Right ventricle myocardium superior (tissue), 1 donor: ENCODE measurements around the gene ADGRD1. TPM values are rescaled to one million over a fixed set of nuclear protein-coding genes. Genes with fewer than 3 reads are reported as not detected.

Experiments
- ATAC-seq: fragments of 200-7000 bp; cut with Tn5 transposase; one replicate; pipeline ENCODE4 v1.9.1; 2020; ENCODE audit warnings: mild to moderate bottlenecking; ENCODE audit not compliant: poor library complexity
- DNase-seq: peaks from one replicate; pipeline ENCODE4 v3.0.0-alpha.2; 2020
- intact Hi-C: fragments of 100-400 bp; cut with DNase I; formaldehyde crosslinking; loops from one replicate; pipeline ENCODE4 v1.11.2; 2022
- total RNA-seq: library from RNA; stranded (reverse); fragmentation: NEBNext Ultra II Directional; extraction: Animal tissue kit (Norgen Biotek cat#: 25700); gene quantifications from one replicate; pipeline ENCODE4 v1.2.1, GENCODE V29; 2021
- donor health status: DM: no; HTN: yes; CAD: no; lungs with severe emphysema.

The ADGRD1 gene
- total RNA-seq, 1 donor from 2014 or later: 86.1 TPM

DNA sequence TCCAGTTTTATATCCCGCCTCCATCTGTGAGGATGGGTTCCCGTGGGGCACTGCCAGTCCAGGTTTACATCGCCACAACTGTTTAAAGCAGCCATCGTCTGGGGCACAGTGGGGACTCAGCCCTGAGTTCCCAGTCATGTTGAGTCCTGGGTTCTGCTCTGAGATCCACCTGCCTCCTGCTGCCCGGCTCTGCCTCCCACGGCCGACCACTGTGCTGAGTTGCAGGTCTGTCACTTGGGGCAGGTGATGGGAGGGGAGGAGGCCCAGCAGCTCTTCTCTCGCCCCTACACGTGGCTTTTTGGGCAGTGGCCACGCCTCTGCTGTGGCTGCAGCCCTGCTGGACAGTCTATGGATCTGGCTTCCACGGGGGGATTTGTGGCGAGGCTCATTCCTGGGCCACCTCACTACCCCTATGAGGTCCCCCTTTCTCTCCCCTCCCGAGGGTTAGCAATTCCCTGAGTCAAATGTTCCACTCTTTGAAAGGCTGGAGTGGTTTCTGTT lies 143.0 kb downstream of the ADGRD1 start:
- peak; percentile 32 for DNase-seq
- intact Hi-C loops: no loop called here
- peak; percentile 13 for ATAC-seq

DNA sequence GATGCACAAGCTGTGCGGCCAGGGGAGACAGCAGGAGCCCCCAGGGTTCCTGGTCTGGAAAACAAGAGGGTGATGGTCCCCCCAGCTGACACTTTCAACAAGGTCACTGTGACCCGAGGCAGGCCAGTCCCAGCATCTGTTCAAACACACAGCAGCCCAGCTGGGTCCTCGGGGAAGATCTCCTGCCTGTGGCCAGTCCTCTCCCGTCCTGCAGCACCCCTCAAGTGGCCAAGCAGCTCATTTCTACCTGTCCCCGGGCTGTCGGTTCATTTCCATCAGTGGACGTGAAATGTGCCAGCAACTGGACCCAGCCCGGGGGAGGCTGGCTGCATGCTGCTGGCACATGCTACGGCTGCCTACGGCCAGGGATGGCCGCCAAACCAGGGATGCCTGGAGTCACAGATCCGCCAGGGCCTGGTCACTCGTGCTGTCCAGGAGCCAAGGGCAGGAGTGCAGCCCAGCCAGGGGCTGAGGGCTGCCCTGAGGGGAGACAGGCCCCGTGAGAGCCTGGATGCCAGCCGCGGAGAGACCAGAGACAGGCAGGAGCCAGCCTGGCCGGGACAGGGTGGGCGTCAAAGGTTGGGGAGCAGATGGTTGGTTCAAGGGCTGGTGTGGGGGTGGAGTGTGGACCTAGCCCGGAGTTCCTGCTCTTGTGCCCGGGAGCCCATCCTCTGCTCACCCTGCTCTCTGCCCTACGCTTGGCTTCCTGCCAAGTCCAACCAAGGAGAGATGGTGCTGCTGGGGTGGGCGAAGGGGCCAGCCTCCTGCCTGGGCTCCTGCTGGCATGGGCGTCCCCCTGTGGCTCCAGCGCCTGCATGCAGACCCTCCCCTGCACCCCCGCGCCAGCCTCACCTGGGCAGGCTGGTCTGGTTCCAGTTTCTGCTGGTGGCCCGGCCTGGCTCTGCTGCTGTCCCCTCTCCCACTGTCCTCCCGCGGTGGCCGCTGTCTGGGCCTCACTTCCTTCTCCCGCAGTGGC lies 143.8 kb downstream of the ADGRD1 start:
- peak; percentile 72 for DNase-seq
- intact Hi-C loops: no loop called here
- ATAC-seq: peak; percentile 73

DNA sequence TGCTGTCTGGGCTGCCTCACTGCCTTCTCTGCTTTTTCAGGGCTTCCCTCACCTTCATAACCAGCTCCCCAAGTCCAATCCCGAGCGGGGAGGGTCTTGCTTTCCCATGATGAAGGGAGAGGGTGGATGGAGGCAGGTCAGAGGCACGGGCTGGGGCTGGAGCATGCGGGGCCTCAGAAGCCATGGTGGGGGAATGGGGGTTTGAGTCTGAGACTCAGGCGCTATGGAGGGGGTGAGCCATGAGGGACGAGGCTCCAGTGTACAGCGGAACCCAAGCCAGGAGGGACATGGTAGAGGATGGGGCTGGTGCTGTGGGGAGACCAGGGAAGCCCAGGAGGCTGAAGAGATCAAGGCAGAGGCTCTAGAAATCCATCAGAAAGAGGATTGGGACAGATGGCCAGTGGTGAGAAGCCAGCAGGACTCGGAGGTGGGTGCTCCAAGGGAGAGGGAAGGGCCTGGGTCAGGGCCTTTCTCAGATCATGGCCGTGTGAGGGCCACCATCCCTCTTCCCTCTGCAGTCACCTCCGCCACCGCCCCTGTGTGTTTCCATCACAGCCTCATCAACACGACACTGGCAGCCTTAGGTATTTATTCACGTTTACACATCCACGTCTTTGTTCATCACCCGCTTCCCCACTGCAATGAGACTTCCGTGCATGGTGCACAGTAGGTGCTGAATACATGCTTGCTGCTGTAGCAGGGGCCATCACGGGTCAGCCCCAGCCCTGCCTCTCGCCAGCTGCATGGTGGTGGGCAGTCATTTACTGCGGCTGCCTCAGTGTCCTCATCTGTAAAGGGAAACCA lies 144.7 kb downstream of the ADGRD1 start:
- ATAC-seq (no peak), DNase-seq (peak; percentile 22)
- intact Hi-C loops: no loop called here

DNA sequence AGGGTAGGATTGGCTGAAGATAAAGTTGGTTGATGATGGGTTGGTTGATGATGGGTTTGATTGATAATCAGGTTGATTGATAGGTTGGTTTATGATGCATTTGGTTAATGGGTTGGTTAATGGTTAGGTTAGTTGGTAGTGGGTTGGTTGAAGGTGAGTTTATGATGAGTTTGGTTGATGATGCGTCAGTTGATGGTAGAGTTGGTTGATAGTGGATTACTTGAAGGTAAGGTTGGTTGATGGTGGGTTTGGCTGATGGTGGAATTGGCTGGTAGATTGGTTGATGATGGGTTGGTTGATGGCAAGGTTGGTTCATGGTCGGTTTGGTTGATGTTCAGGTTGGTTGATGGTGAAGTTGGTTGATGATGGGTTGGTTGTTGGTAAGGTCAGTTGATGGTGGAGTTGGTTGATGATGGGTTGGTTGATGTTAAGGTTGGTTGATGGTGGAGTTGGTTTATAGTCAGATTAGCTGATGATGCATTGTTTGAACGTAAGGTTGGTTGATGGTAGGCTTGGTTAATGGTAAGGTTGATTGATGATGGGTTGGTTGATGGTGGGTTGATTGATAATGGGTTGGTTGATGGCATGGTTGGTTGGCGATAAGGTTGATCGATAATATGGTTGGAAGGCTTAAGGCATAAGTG lies 146.4 kb downstream of the ADGRD1 start:
- DNase-seq (no peak), ATAC-seq (no peak)
- intact Hi-C loops: loop anchor here (10.0 kb wide), 2 partner anchors 355 to 615 kb away; partner anchors contain the start of gene SFSWAP

DNA sequence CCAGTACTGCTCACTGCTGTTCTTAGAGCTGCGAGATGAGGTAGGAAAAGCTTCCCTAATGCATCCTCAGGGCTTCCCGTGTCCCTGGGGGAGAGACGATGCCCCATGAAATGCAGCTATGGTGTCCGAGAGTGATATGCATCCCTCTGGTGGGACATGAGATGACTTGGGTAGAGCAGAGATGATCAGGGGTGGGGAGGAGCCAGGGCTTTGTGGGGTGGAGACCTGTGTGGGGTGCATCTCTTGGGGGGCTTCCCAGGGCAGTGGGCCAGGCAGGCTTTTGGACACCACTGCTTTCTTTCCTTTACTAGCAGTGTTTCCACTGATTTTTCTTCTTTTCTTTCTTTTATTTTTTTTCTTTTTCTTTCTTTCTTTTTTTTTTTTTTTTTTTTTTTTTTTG lies 147.3 kb downstream of the ADGRD1 start:
- intact Hi-C loops: loop anchor here (10.0 kb wide), 2 partner anchors 354 to 614 kb away; partner anchors contain the start of gene SFSWAP
- no peak for ATAC-seq
- peak; percentile 20 for DNase-seq

DNA sequence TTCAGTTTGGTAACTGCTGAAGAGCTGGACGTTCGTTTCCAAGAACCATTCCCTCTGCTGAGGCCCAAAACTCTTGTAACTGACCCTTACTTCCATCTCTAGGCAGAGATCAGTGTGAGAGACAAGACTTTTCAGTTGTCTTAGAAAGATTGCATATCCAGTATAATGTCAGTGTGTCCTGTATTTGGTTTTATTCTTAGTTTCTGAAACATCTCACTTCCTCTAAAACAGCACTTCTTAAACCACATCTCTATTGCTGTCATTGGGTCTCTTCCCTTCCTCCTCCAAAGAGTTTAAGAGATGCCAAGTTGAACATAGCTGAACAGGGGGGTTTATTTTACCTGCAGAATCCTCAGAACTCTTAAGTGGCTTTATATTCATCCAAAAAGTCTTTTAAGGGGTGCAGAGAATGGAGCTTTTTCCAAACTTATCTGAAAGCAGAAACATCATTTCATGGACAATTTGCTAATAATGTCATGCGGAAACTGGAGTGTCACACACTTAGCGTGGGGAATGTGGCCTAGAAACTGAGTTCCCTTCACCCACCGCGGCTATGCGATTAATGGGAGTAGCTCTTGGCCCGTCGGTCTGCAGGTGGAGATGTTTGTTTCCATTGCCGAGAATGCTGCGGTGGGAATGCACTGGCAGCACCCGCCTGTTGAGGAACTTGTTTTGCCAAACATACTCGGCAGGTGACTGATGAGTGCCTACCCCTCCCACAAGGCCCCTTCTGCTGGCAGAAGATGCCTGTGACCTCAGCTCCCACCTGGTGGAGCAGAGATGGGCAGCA lies 148.2 kb downstream of the ADGRD1 start:
- intact Hi-C loops: loop anchor here (10.0 kb wide), 2 partner anchors 353 to 613 kb away; partner anchors contain the start of gene SFSWAP
- ATAC-seq: no peak
- no peak for DNase-seq

DNA sequence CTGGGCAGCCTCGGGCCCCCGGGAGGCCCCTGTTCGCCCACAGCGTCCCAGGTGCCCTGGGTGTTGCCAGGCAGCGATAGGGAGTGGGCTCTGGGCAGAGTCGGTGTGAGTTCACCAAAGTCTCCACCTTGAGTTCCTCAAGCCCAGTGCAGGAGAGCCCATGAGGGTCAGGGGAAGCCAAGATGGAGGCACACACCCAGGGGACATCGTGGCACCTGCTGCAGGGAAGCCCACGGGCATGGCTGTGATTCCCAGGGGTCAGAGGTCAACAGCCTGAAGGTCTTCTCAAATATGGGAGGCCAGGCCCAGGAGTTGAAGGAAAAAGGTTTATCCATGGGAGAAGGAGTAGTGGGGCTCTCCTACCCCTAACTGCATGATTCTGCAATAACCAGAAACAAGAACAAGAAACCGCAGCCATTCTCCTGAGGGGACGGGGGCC lies 148.8 kb downstream of the ADGRD1 start:
- ATAC-seq: no peak
- intact Hi-C loops: loop anchor here (10.0 kb wide), 2 partner anchors 352 to 612 kb away; partner anchors contain the start of gene SFSWAP
- DNase-seq: no peak

DNA sequence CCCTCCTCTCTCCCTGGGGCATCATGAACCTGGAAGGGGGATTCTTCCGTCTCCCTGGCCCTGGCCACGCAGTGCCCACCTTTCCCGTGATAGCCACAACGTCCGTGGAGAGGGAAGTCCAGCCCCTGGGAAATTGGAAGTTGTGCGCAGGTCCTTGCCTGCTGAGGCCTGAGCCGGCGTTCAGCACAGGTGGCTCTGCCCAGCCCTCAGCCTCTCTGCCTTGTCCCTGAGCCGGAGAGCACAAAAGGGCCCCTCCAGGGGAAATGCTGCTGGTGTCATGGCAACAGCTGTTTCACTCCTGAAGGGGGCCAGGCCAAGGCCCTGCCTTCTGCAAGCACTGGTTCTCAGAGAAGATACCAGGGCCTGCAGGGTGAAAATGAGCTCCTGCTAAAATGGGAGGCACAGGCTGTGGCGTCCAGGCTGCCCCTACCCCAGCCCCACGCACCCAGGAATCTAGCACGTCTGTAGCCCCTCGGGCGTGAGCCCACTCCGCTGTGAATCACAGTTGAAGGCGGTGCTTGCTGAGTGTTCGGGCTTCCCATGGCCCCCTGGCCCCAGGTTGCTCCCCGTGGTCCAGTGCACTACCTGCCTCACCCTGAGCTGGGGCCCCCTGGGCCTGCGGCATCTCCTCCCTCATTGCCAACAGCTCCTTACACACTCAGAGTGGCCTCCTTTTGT lies 149.4 kb downstream of the ADGRD1 start:
- intact Hi-C loops: loop anchor here (10.0 kb wide), 2 partner anchors 352 to 612 kb away; partner anchors contain the start of gene SFSWAP
- no peak for ATAC-seq
- DNase-seq: peak; percentile 33

DNA sequence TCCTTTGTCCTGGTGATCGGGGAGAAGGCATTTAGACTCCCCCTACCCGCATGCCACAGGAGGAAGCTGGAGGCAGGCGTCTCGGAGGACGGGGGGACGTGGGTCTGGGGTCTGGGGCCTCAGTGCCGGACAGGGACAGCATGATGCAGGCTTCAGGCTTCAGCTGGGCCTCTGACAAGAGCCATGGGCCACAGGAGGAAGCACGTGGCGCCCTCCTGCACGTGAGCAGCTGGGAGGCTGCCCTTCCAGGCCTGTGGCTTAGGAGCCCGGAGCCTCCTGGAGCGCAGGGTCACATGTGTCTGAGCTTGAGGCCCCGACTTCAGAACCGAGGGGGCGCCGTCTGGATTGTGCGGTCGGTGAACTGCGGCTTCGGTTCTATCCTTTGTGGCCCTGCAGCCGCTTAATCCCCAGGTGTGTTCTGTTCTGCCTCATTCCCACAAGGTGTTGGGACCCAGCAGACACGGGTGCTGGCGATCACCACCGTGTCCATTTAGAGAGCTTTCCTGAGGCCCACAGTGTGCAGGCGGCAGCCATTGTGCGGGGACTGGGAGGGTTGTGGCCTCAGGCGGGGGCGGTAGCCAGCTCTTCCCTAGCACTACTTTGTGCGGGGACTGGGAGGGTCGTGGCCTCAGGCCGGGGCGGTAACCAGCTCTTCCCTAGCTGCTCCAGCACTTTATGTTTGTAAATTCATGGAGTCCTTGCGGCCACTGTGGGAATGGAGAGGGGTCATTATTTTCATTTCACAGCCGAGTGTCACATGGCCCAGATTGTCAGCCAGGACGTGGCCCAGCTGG lies 150.2 kb downstream of the ADGRD1 start:
- ATAC-seq (no peak), DNase-seq (peak; percentile 34)
- intact Hi-C loops: loop anchor here (10.0 kb wide), 2 partner anchors 351 to 611 kb away; partner anchors contain the start of gene SFSWAP

DNA sequence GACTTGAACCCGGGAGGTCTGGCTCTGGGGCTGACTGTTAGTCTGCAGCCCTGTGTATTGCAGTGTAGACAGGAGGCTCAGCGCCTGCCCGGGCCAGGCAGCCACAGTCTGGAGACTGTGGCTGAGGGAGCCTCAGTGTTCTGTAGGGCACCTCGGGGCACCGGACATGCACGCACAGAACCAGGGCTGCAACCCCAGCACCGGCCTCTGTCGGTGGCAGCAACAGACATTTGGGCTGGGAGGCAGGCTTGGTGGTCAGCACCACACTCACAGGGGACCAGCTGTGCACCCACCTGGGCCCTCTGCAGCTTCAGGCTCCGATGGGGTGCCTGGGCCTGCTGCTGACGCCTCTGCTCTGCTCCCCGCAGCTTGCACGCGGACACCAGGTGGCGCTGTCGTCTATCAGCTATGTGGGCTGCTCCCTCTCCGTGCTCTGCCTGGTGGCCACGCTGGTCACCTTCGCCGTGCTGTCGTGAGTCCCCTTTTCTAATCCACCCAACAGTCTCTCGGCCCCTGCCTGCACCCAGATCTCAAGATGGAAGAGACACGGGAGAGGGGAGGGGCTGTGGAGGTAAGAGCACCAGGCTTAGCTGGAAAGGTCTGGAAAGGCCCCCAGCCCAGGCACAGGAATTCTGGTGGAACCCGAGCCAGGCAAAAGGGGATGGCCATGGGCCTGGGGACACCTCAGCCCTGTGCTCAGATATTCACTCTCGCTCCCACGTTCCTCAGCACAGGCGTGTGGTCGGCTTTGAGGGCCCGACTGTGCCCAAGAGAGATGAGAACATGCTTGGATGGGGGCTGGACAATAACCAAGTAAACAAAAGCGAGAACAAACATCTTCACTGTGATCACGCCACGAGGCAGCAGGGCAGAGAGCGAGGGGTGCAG lies 151.0 kb downstream of the ADGRD1 start:
- intact Hi-C loops: loop anchor here (10.0 kb wide), 2 partner anchors 350 to 610 kb away; partner anchors contain the start of gene SFSWAP
- DNase-seq: peak; percentile 93
- peak; percentile 91 for ATAC-seq

DNA sequence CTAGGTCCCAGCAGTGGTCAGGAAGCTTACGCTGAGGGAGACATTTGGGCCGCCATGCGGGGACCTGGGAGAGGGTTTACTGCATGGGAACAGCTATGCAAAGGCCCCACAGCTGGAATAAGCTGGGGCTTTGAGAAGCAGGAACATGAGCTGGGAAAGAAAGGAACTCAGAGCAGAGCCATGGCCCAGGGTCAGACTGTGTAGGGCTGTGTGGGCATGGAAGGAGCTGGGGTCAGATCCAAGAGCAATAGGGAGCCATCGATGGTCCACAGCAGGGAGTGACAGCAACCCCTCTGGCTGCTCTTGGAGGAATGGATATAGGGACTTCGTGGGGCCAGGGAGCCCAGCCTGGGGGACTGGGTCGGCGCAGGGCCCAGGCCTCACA lies 151.6 kb downstream of the ADGRD1 start:
- intact Hi-C loops: loop anchor here (10.0 kb wide), 2 partner anchors 349 to 609 kb away; partner anchors contain the start of gene SFSWAP
- DNase-seq (no peak), ATAC-seq (no peak)

DNA sequence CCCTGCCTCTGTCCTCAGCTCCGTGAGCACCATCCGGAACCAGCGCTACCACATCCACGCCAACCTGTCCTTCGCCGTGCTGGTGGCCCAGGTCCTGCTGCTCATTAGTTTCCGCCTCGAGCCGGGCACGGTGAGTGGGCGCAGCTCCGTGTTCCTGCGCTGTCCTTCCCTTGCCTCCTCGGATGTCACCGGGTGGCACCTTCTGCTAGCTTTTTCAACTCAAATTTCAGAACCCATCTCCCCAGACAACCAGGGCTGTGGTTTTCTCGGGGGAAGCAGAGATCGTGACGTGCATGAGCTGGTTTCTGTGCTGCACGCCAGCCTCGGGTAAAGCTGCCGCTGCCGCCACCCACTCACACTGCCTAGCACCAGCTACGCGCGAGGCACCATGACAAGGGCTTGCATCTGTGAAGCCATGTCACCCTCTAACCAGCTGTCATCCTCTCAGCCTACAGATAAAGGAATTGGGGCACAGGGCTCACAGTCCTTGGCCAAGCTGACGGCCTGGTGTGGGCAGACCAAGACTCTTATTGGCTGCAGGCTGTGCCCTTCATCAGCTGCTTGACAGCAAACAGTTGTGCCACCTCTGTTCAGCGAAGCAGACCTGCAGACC lies 152.1 kb downstream of the ADGRD1 start:
- DNase-seq (peak; percentile 39), ATAC-seq (no peak)
- intact Hi-C loops: loop anchor here (10.0 kb wide), 2 partner anchors 349 to 609 kb away; partner anchors contain the start of gene SFSWAP

DNA sequence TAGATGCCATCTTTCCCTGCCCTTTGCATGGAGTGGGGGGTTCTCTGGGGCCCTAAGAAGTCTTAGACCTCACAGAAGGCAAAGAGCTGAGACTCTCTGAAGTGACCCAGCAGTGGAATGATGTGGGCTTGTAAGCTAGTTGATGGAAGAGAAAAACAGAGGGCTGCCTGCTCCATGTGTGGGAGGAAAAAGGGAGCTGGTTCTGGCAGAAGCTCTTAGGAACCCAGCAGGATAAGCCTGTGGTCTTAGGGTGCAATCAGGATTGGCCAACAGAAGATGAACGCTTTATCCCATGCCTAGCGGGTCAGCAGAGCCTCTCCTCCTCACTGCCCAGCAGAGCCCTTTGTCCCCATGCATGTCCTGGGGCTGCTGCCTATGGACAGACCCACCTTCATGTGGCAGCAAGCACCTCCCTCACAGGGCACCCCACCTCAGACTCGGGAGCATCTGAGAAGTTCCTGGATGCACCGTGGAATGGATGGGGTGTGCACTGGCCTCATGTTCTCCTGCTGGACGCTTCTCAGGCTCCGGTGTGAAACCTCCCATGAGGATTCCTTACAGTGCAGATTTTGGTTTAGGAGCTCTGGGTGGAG lies 152.7 kb downstream of the ADGRD1 start:
- DNase-seq (peak; percentile 22), ATAC-seq (no peak)
- intact Hi-C loops: loop anchor here (10.0 kb wide), 2 partner anchors 348 to 608 kb away; partner anchors contain the start of gene SFSWAP
